ENCODE results near the gene SAMD11. TPM values are rescaled to one million over a fixed set of nuclear protein-coding genes. Genes with fewer than 3 reads are reported as not detected.

The SAMD11 gene
- total and polyA plus RNA-seq, 2 of the 8 experiments (the other 6 are each of a cell fraction or from before 2014, with no cell fraction given): 0.18 to 0.30 TPM

- H3K4me3 ChIP-seq (ENCODE audit: extremely low read depth in 1 of 4, insufficient read depth in 2 of 4, low read depth in 3 of 4, low read length in 4 of 4): no peak overlapping the region
- H3K23me2 ChIP-seq (ENCODE audit: low read depth, low read length): no peaks in the 10 kb centered on the region
- no peak for FAIRE-seq
- no peak overlapping the region for H2BK120ac ChIP-seq (replicated peaks; ENCODE audit: low read depth, low read length)
- H4K91ac ChIP-seq (replicated peaks; ENCODE audit: insufficient read length, low read length): no peak overlapping the region
- no peak overlapping the region for H2BK12ac ChIP-seq (ENCODE audit: low read depth, low read length)
- no peak overlapping the region for H3K27ac ChIP-seq (ENCODE audit: low read depth, low read length)
- H3K4me1 ChIP-seq (replicated peaks in 1 of 4; ENCODE audit: control insufficient read depth in 3 of 4, insufficient read depth in 4 of 4, low read length in 3 of 4): peaks cover 0 to under 1% (median 0%) of the 10 kb centered on the region in 4 experiments; a peak in 4 of 7 replicates
- no peak for DNase-seq (ENCODE audit: low read depth in 1 of 2, low spot score in 2 of 2)
- no peak overlapping the region for H2AK5ac ChIP-seq (ENCODE audit: low read depth, low read length)
- ChIA-PET CTCF (ENCODE audit: partially characterized antibody) (no interaction called here), POLR2A (ENCODE audit: partially characterized antibody) (interaction anchor here (1.1 kb wide), 1 partner anchor 31 kb away, joined by 3 read pairs; no protein-coding TSS in a partner anchor)
- H4K5ac ChIP-seq (ENCODE audit: insufficient read length, low read depth, low read length): no peak overlapping the region
- H4K8ac ChIP-seq (ENCODE audit: extremely low read depth, insufficient read depth, low read length): no peak overlapping the region
- no peak overlapping the region for H2AFZ ChIP-seq (ENCODE audit: low read length)
- H3K79me2 ChIP-seq (ENCODE audit: control insufficient read depth in 1 of 2, insufficient read depth in 2 of 2, low read length in 2 of 2): no peaks in the 10 kb centered on the region
- no peaks in the 10 kb centered on the region; a peak in 1 of 4 replicates for H3K9me3 ChIP-seq (ENCODE audit: insufficient read depth in 2 of 2, low read depth in 1 of 2, low read length in 1 of 2)
- no peaks in the 10 kb centered on the region for H3K79me1 ChIP-seq (ENCODE audit: low read depth, low read length)
- H3K4me2 ChIP-seq (ENCODE audit: insufficient read depth in 1 of 2, low read depth in 2 of 2, low read length in 2 of 2): no peak overlapping the region
- peaks cover 13 to 68% (median 46%) of the 10 kb centered on the region in 4 experiments for H3K27me3 ChIP-seq (replicated peaks in 1 of 4; ENCODE audit: control insufficient read depth in 3 of 4, extremely low read depth in 1 of 4, insufficient read depth in 3 of 4, low read length in 3 of 4)
- H2BK15ac ChIP-seq (ENCODE audit: low read length): no peak overlapping the region
- H3K4ac ChIP-seq (replicated peaks; ENCODE audit: insufficient read length, low read depth, low read length): no peak overlapping the region
- H3K56ac ChIP-seq (replicated peaks; ENCODE audit: insufficient read length, low read depth, low read length): no peak overlapping the region
- H3K9ac ChIP-seq (replicated peaks in 1 of 4; ENCODE audit: extremely low read depth in 1 of 4, low read depth in 3 of 4, low read length in 3 of 4): no peak overlapping the region
- H2BK20ac ChIP-seq (ENCODE audit: low read length): no peak overlapping the region
- H4K20me1 ChIP-seq (replicated peaks in 1 of 2; ENCODE audit: control insufficient read depth in 1 of 2, insufficient read depth in 2 of 2, low read length in 2 of 2): peaks cover 6 to 11% of the 10 kb centered on the region in 2 experiments
- no peak overlapping the region for H3K23ac ChIP-seq (ENCODE audit: insufficient read length)
- H2BK5ac ChIP-seq (ENCODE audit: low read depth, low read length): no peak overlapping the region
- 89% methylated on average over 18 of the region's 29 CpGs; no CpG with 5 or more reads in 1 of the 2 experiments for WGBS, 2 experiments (ENCODE audit: extremely low coverage in 1 of 2, insufficient coverage in 1 of 2, insufficient read length in 1 of 2, insufficient replicate concordance in 2 of 2, low coverage in 1 of 2, low lambda C conversion rate in 2 of 2, missing lambda C conversion rate in 1 of 2)
- H3K18ac ChIP-seq (ENCODE audit: extremely low read depth, low read length): no peak overlapping the region
- no peak overlapping the region for H3K14ac ChIP-seq (ENCODE audit: insufficient read length)
- H3K36me3 ChIP-seq (ENCODE audit: control insufficient read depth in 2 of 4, insufficient read depth in 4 of 4, low read length in 3 of 4): no peaks in the 10 kb centered on the region
- no peak for TF ChIP-seq GTF2F1 (IDR thresholded peaks at IDR 0.05; ENCODE audit: borderline replicate concordance, low read depth, low read length)
- TF ChIP-seq POU5F1 (IDR thresholded peaks at IDR 0.05; ENCODE audit: low read depth, low read length): no peak
- no peak for TF ChIP-seq KDM4A (IDR thresholded peaks at IDR 0.05; ENCODE audit: low read depth, low read length, severe bottlenecking)
- no peak for TF ChIP-seq CTBP2 (IDR thresholded peaks at IDR 0.05; ENCODE audit: borderline replicate concordance, insufficient read depth, insufficient read length, low read length)
- TF ChIP-seq SIX5 (IDR thresholded peaks at IDR 0.05; ENCODE audit: low read depth, low read length): no peak
- TF ChIP-seq JUN (IDR thresholded peaks at IDR 0.05; ENCODE audit: low read depth, low read length): no peak
- TF ChIP-seq POLR2A (IDR thresholded peaks at IDR 0.05; ENCODE audit: control extremely low read depth in 1 of 2, low read depth in 2 of 2, low read length in 2 of 2): no peak
- TF ChIP-seq NRF1 (IDR thresholded peaks at IDR 0.05; ENCODE audit: low read depth, low read length): no peak
- no peak for TF ChIP-seq BCL11A (IDR thresholded peaks at IDR 0.05; ENCODE audit: low read depth in 2 of 2, low read length in 2 of 2)
- TF ChIP-seq SIN3A (conservative IDR thresholded peaks at IDR 0.05 in 1 of 2, IDR thresholded peaks at IDR 0.05 in 1 of 2; ENCODE audit: low read depth in 1 of 2, low read length in 2 of 2): no peak
- TF ChIP-seq HDAC6 (IDR thresholded peaks at IDR 0.05; ENCODE audit: low read depth, low read length): no peak
- no peak for TF ChIP-seq CEBPB (IDR thresholded peaks at IDR 0.05; ENCODE audit: low read depth, low read length)
- TF ChIP-seq EGR1 (IDR thresholded peaks at IDR 0.05; ENCODE audit: borderline replicate concordance, low read depth, low read length): no peak
- TF ChIP-seq EZH2 (IDR thresholded peaks at IDR 0.05; ENCODE audit: low read depth, low read length, severe bottlenecking): no peak
These were observed 13.3 kb upstream of the SAMD11 start for GRCh38 chr1:910311-910880.
